GM18909 (cell line): ENCODE measurements around the gene CARMIL3.

Source experiments
- ATAC-seq: cut with Tn5 transposase; IDR thresholded peaks from one replicate; pipeline ENCODE4 v1.9.1; 2021; ENCODE audit warnings: mild to moderate bottlenecking; ENCODE audit not compliant: unreplicated experiment, poor library complexity

CARMIL3 gene

DNA sequence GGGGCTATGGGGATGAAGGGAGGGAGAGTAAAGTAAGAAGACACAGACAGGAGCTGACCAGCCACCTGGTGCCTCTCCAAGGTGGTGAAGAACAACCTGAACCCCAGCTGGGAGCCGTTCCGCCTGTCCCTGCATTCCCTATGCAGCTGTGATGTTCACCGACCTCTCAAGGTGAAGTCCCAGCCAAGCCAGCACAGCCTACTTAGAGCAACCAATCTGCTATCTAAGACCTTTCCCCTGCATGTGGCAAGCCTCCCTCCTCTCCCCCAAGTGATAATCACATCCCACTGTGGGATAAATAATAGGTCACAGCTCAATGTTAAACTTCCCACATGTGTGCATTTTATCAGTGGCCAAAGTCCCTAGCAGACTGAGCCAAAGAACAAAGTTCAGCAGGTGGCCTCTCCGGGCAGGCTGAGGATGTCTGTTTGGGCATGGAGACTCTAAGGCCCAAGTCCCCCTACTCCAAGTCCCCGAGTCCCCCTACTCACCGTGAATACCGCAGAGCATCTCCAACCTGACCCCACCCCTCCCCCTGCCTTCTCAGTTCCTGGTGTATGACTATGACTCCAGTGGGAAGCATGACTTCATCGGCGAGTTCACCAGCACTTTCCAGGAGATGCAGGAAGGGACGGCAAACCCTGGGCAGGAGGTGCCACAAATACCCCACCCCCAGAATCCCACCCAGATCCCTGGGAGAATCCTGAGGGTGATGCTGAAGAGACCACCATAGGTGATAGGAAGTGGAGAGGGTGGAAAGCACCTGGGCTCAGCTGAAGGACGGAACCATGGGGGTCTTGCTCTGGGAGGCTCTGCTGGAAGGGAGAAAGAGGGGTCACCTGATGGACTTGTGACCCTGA, 23.0 kb downstream of the CARMIL3 start:
- ATAC-seq: no peak

DNA sequence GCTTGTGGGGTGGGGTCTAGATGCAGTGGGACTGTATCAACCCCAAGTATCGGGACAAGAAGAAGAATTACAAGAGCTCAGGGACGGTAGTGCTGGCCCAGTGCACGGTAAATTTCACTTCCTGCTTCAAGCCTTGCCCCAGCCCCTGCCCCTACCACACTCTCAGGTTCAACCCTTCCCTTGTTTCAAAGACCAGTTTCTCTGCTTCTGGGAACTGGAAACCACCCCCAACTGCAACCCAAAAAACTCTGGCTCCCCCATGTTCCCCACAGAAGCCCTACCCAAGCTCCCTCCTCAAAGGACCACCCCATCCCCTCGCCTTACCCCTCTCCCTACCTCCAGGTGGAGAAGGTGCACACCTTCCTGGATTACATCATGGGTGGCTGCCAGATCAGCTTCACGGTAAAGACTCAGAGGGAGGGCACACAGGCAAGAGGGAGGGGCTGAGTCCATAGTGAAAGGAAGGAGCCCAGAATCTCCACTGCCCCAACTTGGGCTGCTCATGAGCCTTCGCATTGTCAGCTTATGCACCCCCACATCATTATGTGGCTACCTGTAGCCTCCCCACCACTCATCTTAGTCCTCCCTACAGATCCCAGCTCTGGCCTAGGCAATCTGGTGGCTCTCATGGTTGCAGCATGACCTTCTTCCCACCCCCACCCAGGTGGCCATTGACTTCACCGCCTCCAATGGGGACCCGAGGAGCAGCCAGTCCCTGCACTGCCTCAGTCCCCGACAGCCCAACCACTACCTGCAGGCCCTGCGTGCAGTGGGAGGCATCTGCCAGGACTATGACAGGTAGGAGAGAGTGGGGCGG, 23.9 kb downstream of the CARMIL3 start:
- no peak for ATAC-seq

DNA sequence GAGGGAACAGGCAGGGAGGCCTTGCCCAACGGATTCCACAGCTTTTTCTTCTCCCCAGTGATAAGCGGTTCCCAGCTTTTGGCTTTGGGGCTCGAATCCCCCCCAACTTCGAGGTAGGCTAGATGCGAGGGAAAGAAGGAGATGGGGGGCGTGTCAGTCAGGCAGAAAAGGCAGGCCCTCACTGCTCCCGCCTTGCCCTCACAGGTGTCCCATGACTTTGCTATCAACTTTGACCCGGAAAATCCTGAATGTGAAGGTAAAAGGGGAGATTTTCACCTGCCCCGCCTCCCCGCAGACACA, 24.4 kb downstream of the CARMIL3 start:
- no peak for ATAC-seq

DNA sequence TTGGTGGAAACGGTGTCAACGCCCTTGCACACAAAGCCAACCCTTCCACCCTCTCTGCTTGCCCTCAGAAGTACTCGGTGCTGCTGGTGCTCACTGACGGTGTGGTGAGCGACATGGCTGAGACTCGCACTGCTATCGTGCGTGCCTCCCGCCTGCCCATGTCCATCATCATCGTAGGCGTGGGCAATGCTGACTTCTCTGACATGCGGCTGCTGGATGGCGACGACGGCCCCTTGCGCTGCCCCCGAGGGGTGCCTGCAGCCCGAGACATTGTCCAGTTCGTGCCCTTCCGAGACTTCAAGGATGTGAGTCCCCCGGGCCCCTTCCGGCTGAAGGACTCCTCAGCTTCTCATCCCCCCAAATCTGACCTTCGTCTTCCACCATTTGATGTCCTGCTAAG, 25.3 kb downstream of the CARMIL3 start:
- ATAC-seq: no peak

DNA sequence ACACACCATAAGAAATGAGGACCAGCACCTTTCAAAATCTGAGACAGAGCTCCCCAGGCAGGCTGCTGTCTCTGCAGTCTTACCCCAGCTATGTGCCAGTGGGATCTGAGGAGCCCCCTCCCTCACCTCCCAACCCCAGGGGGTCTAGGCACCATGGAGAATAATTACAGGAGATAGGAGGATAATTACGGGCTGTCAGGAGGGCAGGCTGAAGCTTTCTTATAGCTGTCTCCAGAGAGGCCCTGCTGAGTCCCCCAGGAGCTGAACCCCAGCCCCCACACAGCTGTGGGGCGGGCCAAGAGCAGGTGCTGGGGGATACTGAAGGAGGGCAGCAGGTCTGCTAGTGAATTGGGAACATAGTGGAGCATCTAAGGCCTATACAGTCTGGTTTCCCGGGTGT, 26.3 kb downstream of the CARMIL3 start:
- no peak for ATAC-seq

DNA sequence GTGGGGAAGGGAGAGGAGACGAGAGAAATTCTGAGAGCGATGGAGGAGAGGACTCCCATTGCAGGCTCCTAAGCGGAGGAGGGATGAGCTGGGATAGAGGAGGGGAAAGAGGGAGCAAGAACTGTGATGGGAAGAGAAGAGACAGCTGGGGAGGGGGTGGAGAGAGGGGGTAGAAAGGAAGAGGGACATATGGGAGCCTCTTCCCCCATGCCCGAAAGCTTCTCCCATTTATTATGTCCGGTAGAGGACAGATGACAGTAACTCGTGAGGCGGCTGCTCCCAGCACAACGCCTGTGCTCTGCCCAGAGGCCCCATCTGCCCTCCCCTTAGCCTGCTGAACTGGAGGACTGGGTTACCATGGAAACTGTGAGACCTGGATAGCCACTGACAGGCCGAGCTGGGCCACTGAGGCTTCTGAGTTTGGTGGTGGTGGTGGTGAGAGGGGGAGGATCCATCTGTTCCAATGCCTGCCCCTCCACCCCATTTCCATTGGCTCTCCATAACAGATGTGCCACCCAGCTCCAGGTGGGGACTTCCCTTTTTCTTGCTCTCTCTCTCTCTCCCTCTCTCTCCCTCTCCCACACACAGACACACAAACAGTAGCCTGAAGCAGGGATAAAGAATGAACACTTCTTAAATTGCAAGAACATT, 27.8 kb downstream of the CARMIL3 start:
- no peak for ATAC-seq

DNA sequence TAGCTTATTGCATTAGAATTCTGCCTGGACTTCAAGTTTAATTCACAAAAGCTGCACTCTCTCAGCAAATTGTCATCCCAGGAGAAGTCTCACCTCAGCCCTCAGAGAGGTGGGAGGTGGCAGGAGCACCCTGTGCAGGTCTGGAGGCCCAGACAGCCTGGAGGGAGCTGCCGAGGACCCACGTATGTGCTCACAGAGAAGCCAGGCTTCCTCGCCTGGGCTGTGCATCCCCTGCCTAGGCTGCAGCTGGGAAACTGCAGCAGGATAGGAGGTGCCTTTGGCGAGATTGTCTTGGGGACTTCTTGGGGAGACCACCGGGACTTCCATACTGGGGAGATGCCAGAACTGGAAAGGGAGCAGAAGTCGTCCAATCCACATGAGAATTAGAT, 28.3 kb downstream of the CARMIL3 start:
- ATAC-seq: no peak

DNA sequence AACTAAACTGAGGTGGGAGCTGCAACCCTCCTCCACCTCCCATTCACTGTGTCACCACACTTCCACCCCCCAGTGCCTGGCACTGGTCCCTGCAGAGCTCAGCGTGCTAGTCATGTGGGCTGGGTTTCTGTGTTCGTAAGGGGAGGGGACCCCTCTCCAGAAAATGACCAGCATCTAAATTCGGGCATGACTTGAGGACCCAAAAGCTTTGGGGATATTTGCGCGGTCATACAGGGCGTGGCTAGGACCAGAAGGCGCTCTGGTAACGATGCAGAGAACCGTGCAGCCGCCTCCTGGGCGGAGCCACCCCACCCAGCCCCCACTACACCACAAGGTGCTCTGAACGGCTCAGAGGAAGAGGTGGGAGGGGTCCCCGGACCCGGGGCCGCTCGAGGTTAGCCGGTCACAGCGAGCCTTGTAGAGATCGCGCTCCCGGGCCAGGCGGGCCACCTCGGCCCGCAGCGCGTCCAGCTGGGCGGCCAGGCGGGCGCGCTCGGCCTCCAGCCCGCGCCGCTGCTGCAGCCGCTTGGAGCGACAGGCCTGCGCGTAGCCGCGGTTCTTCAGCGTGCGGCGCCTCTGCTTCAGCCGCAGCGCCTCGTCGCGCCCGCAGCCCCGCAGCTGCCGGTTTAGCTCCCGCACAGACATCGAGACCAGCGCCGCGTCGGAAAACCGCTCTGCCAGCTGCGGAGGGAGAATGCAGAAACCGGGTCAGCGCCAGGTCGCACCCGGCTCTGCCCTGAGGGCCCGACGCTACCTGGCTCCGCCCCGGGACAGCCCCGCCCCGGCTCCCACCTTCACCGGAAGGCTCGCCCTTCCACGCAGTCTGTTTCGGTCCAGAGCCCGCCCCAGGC, 29.3 kb downstream of the CARMIL3 start:
- peak; percentile 90 for ATAC-seq

DNA sequence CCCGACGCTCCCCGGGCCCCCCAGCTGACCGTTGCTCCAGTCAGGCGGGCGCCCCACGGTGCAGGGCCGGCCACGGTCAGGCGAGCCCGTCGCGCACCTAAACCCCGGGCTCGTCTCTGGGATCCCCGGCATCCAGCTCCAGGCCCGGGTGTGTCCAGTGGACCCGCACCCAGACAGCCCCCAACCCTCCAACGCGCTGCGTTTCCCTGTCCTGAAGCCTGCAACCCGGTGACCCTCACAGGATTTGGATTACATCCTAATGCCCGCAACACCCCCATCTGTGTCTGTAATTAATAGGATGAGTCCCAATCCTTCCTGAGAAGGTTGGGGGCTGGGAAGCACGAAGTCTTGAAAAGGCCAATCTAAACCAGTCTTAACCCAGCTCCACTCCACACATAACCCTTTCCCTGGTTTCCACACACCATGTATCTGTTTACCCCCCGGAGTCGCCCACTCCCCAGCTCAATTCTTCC, 30.0 kb downstream of the CARMIL3 start:
- no peak for ATAC-seq

DNA sequence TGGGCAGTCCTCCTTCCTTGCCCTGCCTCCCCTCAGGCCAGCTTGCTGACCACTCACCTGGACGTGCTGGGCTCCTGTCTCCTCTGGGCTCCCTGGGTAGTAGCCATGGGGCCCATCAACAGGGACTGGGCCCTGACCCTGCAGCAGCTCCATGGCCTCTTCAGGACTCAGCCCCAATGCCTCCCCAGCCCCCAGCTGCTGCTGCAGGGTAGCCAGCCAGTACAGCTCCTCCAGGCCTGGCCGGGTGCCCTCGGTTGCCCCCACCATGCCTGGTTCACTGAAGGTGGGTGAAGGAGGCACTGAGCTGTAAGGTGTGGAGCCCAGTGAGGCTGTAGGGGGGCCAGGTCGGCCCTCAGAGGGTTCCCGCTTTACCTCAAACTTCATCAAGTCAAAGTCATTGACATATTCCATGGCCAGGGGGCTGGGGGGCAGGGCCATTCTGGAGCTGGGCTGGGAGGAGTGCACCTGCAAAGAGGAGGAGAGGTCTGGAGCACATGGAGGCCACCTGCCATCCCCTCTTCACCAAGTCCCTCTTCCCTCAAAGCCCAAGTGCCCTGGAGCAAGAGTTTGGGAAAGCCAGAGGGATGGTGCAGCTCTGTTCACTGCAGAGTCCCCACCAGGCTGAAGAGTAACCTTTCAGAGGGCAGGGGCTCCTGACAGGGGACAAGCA, 30.7 kb downstream of the CARMIL3 start:
- no peak for ATAC-seq

DNA sequence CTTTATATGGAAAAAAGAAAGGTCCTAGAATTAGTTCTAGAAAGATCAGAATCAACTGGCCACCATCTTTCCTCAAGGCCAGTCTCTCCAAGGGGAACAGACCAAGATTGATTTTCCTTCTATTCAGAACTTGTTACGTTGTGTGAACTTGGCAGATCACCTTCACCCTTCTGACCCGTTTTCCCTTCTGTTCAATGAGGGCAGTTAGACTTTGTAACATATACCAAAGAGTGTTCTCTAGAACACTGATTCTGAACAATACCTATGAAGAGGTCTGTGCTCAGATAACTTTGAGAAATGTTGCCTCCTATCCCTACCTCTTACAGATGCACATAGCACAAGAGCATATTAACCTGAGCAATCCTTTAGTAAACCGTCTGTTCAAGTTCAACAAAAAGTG, 31.7 kb downstream of the CARMIL3 start:
- ATAC-seq: no peak

DNA sequence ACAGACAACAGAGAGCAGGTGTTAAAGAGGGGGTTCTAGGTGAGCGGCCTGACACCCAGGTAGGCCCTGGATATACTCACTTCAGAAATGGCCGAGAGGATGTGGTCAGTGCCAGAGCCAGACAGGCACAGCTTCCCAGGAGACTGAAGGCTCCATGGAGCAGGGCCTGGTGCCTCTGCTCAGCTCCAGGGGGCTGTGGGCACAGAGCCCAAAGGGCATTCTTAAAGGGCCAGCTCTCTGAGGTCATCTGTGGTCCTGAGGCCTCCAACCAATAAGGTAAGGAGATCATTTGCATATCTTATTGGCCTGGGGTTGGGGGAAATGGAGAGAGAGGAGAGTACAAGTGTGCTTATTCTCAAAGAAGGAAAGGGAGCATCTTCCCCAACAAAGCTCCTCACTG, 32.6 kb downstream of the CARMIL3 start:
- ATAC-seq: no peak

DNA sequence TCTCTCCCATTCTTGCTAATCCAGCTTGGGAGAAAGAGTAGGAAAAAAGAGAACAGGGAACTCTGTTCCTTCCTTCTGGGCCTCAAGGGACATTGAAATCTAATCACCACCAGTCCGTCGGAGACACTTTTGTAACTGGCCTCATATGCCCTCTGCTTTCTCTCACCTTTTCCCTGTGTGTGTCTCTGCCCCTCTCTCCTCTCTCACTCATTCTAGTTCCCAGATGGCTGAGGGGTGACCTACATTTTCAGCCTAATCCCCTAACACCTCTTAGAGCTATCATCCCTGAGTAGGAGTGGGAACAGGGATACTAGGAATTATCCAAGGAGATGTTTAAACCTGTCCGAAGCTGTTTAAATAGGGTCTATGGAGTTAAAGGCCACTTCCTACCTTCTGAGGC, 33.4 kb downstream of the CARMIL3 start:
- ATAC-seq: no peak

DNA sequence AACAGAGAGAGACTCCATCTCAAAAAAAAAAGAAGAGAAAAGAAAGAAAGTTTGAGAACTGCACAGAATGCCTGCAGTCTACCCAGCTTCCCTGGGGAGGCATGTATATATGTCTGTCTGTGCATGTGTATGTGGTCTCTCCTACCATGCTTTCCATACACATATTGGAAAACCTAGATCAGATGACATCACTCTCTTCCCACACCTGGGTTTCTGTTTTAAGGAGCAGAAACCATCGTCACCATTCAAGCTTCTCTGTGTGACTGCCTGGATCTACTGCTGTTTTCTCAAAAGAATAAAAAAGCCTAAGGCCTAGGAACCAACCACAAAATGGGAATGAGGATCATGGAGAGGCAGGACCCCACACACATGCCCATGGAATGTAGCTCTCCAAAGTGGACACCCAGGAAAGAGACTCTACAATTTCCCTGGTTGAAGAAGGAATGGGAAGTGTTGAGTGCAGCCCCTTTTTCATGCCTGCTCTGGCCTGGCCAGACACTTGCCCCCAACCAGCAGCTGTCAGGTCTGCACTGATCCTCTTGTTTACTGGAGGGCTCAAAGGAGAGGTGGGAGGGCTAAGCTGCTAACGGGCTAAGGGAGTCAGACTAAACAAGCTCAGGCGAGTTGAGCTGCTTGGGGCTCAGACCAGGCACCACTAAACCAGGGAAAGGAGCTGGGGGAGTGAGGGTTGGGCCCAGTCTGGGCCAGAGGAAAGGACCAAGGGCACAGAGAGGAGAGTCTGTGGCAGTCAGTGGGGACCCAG, 34.6 kb downstream of the CARMIL3 start:
- no peak for ATAC-seq

DNA sequence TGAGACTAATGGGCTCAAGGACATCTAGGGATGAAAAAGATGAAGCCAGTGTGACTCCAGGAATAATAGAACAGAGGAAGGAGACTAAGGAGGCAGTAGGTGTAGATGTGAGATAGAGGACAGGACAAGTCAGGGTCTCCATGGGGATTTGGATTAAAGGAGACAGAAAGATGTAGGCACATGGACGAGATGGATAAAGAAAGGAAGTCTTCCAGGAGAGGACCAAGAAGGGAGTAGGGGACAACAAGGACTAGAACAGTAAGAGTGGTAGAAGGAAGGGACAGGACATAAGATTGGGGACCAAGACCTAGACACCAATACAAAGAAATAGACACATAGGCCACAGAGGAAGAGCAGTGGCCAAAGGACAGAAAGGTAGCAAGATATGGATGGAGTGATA, 35.2 kb downstream of the CARMIL3 start:
- no peak for ATAC-seq

DNA sequence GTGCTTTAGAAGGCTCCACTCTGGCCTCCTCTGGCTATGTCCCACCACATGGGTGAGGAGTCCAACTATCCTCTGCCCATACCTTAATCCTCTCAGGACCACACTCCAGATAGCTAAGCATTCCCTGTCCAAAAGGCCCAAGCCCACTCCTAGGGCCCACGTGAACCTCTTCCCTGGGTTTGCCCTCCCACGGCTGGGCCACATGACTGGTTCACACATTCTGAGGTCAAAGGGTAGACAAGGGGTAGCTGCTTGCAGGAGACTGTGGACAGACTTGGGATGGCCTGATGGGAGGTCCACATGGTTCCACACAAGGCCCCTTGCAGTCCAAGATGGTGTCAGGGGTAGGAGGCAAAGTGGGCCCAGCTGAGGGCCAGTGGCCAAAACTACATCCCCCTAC, 36.3 kb downstream of the CARMIL3 start:
- ATAC-seq: no peak

DNA sequence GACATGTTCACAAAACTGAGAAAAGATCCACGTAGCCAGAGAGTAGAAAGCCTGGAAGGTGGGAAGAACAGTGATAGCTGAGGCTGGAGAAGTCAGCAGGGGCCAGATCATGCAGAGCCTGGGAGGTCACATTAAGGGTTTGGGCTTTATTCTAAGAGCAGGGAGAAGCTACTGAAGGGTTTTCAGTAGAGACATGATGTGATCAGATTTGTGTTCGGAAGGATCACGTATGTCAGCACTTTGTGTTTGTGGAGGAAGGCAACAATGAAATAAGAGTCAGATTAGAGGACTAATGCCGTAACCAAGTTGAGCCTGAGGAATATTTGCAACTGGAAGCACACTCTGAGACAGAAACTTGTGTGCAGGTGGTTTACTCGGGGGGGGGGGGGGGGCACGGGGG, 38.1 kb downstream of the CARMIL3 start:
- ATAC-seq: no peak

DNA sequence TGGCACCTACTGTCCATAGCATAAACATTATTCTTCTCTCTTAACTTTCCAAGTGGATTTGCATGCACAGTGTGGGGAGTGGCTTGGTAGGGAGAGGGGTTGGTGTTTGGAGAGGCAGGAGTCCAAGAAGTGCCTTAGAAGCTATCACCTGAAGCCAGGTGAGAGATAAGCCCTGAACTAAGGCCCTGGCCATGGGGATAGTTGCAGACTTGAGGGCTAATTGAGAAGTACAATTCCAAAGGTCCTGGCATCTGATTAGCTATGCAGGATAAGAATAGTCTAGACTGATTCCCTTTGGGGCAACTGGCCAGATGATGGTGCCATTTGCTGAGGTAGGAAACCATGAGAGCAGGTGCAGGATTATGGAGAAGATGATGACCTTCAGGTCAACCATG, 40.3 kb downstream of the CARMIL3 start:
- ATAC-seq: no peak
